Sciatic nerve (tissue), 2 donors: Measurements from ENCODE around the gene CLDN9. TPM values are rescaled to one million over a fixed set of nuclear protein-coding genes. Genes with fewer than 3 reads are reported as not detected.
A peak's percentile ranks its signal among the peaks of the same experiment; 100 is the strongest.

Experiments
- ATAC-seq: fragments of 200-7000 bp; cut with Tn5 transposase; one replicate; pipeline ENCODE4 v1.9.1; 2020; ENCODE audit warnings: mild to moderate bottlenecking, moderate library complexity
- DNase-seq: peaks from one replicate; pipeline ENCODE4 v3.0.0-alpha.2; 2020; ENCODE audit warnings: low spot score
- intact Hi-C: fragments of 100-400 bp; cut with DNase I; formaldehyde crosslinking; loops from one replicate; pipeline ENCODE4 v1.14.2; 2022
- total RNA-seq: library from RNA; stranded (reverse); fragmentation: NEBNext Ultra II Directional; extraction: Animal tissue kit (Norgen Biotek cat#: 25700); gene quantifications from one replicate; pipeline ENCODE4 v1.2.1, GENCODE V29; 2021
- donor health status: DM: no; HTN: no; CAD: no.
- donor health status: DM: no; HTN: no; CAD: no.

The CLDN9 gene
- total RNA-seq, 1 donor from 2014 or later: 0.53 TPM

- intact Hi-C loops: no loop called here
- ATAC-seq: no peak
- no peak for DNase-seq
Observed at GRCh38 chr16:3013998-3014690, 1.4 kb downstream of the CLDN9 start.

- intact Hi-C loops: no loop called here
- DNase-seq: no peak
- no peak for ATAC-seq
Observed at GRCh38 chr16:3014971-3015370, 2.2 kb downstream of the CLDN9 start.

GRCh38 chr16:3015865-3016521, 3.3 kb downstream of the CLDN9 start:
- no peak for ATAC-seq
- intact Hi-C loops: no loop called here
- DNase-seq: no peak

- ATAC-seq: no peak
- no peak for DNase-seq
- intact Hi-C loops: no loop called here
Observed at GRCh38 chr16:3017344-3017743, 4.6 kb downstream of the CLDN9 start.

GRCh38 chr16:3017794-3018506, 5.2 kb downstream of the CLDN9 start, which contains the start of gene CLDN6:
Gene CLDN6 (minus strand): TSS chr16:3018183. CDS start chr16:3016021, 2,162 bp downstream.
- intact Hi-C loops: no loop called here
- DNase-seq: no peak
- no peak for ATAC-seq

- intact Hi-C loops: no loop called here
Observed at GRCh38 chr16:3019594-3020246, 7.0 kb downstream of the CLDN9 start.

GRCh38 chr16:3020247-3020603, 7.5 kb downstream of the CLDN9 start, which contains the start of gene TNFRSF12A:
Gene TNFRSF12A (plus strand): TSS chr16:3020368. CDS start chr16:3020398, 30 bp downstream.
- ATAC-seq (peak; percentile 3), DNase-seq (peak; percentile 83)
- intact Hi-C loops: no loop called here

More at GRCh38 chr16:3019594-3020246, 7.0 kb downstream of the CLDN9 start:
- DNase-seq (no peak), ATAC-seq (no peak)

- intact Hi-C loops: no loop called here
- peak; percentile 88 for DNase-seq
- peak; percentile 8 for ATAC-seq
Observed at GRCh38 chr16:3020604-3021448, 8.1 kb downstream of the CLDN9 start.

GRCh38 chr16:3021449-3022207, 8.9 kb downstream of the CLDN9 start:
- peak; percentile 88 for DNase-seq
- peak; percentile 44 for ATAC-seq
- intact Hi-C loops: no loop called here

GRCh38 chr16:3022208-3022683, 9.5 kb downstream of the CLDN9 start:
- ATAC-seq (peak; percentile 79), DNase-seq (peak; percentile 93)
- intact Hi-C loops: no loop called here

- intact Hi-C loops: no loop called here
- DNase-seq: no peak
- ATAC-seq: no peak
Observed at GRCh38 chr16:3022684-3023414, 10.1 kb downstream of the CLDN9 start.

GRCh38 chr16:3023415-3023668, 10.6 kb downstream of the CLDN9 start:
- peak; percentile 77 for DNase-seq
- intact Hi-C loops: no loop called here
- peak; percentile 0 for ATAC-seq

GRCh38 chr16:3023669-3024478, 11.2 kb downstream of the CLDN9 start, which contains the start of the genes HCFC1R1 and THOC6:
Gene HCFC1R1 (minus strand): TSS chr16:3023942. CDS start chr16:3023941, 1 bp downstream.
Gene THOC6 (plus strand): TSS chr16:3024035. CDS start chr16:3024327, 292 bp downstream.
- peak; percentile 98 for DNase-seq
- peak; percentile 90 for ATAC-seq
- intact Hi-C loops: no loop called here

- no peak for DNase-seq
- intact Hi-C loops: no loop called here
- no peak for ATAC-seq
Observed at GRCh38 chr16:3025032-3026002, 12.6 kb downstream of the CLDN9 start.

GRCh38 chr16:3026003-3026378, 13.3 kb downstream of the CLDN9 start:
- intact Hi-C loops: no loop called here
- DNase-seq (no peak), ATAC-seq (no peak)
